BLaER1 treated with 17β-estradiol and CSF1 and Interleukin-3, amounts not matched to agents 10 nM and 100 nM (cell line): ENCODE data around the gene TMOD3.

Experiments used
- H3K27ac ChIP-seq, 11 experiments: shearing (Covaris generic); formaldehyde crosslinking; 2 replicates each; pipeline ENCODE4 v1.8.1; 2022
- H3K27me3 ChIP-seq, 11 experiments: shearing (Covaris generic); formaldehyde crosslinking; 2 replicates each; pipeline ENCODE4 v1.8.1; 2022
- H3K36me3 ChIP-seq, 11 experiments: shearing (Covaris generic); formaldehyde crosslinking; 2 replicates each; pipeline ENCODE4 v1.8.1; 2022
- H3K4me1 ChIP-seq, 10 experiments: shearing (Covaris generic); formaldehyde crosslinking; 2 replicates each; pipeline ENCODE4 v1.8.1; 2022
- H3K4me2 ChIP-seq, 11 experiments: shearing (Covaris generic); formaldehyde crosslinking; 2 replicates each; pipeline ENCODE4 v1.8.1; 2022
- H3K4me3 ChIP-seq, 10 experiments: shearing (Covaris generic); formaldehyde crosslinking; 2 replicates each; pipeline ENCODE4 v1.8.1; 2022
- H3K9ac ChIP-seq, 11 experiments: shearing (Covaris generic); formaldehyde crosslinking; 2 replicates each; pipeline ENCODE4 v1.8.1; 2022
- H3K9me3 ChIP-seq, 11 experiments: shearing (Covaris generic); formaldehyde crosslinking; replicated peaks in 1 of 11; 2 replicates each; pipeline ENCODE4 v1.8.1; 2022
- H4K20me1 ChIP-seq, 11 experiments: shearing (Covaris generic); formaldehyde crosslinking; 2 replicates each; pipeline ENCODE4 v1.8.1; 2022
- Cebpa-rat ChIP-seq, 11 experiments: shearing (Covaris generic); IDR thresholded peaks; 2 replicates each; pipeline ENCODE4 v1.8.1; 2022

Gene TMOD3

DNA sequence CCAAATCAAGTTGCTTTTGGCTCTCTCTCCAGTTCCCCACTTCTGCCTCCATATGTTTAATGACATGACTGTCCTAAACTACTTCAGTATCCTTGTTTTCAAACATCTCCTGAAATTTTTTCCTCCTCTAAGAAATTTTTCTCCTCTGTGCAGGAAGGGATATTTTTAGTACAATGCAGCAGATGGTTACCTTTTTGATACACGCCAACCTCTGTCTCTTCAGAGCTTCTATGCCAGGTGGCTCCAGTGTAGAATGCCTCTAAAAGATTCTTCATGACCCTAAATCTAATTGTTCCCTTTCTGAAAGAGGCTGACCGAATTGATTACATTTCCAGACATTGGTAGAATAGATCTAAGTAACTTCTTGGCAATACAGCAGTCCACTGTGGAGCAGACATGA is 33.7 kb downstream of the TMOD3 start:
- H3K27ac ChIP-seq, result no peak overlapping the region
- H4K20me1 ChIP-seq, result peaks cover 0 to 100% (median 0%) of the 10 kb centered on the region in 11 experiments; a peak in 9 of 22 replicates
- H3K36me3 ChIP-seq, result peaks cover 67 to 94% (median 78%) of the 10 kb centered on the region in 11 experiments
- H3K4me1 ChIP-seq, result peaks cover 0 to 18% (median 14%) of the 10 kb centered on the region in 10 experiments; a peak in 15 of 20 replicates
- no peak for TF ChIP-seq Cebpa-rat (IDR thresholded peaks at IDR 0.05)
- H3K4me2 ChIP-seq, result no peak overlapping the region
- H3K4me3 ChIP-seq, result no peak overlapping the region
- H3K9ac ChIP-seq, result no peak overlapping the region
- peaks cover 0 to 24% (median 18%) of the 10 kb centered on the region in 11 experiments; a peak in 17 of 22 replicates for H3K9me3 ChIP-seq
- H3K27me3 ChIP-seq, result no peaks in the 10 kb centered on the region

- peaks cover 0 to 99% (median 0%) of the 10 kb centered on the region in 11 experiments; a peak in 9 of 22 replicates for H4K20me1 ChIP-seq
- no peak overlapping the region for H3K9ac ChIP-seq
- H3K4me3 ChIP-seq, result no peak overlapping the region
- H3K9me3 ChIP-seq, result peaks cover 0 to 12% (median 8%) of the 10 kb centered on the region in 11 experiments; a peak in 15 of 22 replicates
- H3K27ac ChIP-seq, result no peak overlapping the region
- no peaks in the 10 kb centered on the region for H3K27me3 ChIP-seq
- H3K36me3 ChIP-seq, result peaks cover 71 to 94% (median 85%) of the 10 kb centered on the region in 11 experiments
- H3K4me1 ChIP-seq, result peaks cover 0 to 18% (median 15%) of the 10 kb centered on the region in 10 experiments; a peak in 15 of 20 replicates
- TF ChIP-seq Cebpa-rat (IDR thresholded peaks at IDR 0.05), result no peak
- H3K4me2 ChIP-seq, result no peak overlapping the region
These were observed 35.1 kb downstream of the TMOD3 start for GRCh38 chr15:51864408-51865056.

DNA sequence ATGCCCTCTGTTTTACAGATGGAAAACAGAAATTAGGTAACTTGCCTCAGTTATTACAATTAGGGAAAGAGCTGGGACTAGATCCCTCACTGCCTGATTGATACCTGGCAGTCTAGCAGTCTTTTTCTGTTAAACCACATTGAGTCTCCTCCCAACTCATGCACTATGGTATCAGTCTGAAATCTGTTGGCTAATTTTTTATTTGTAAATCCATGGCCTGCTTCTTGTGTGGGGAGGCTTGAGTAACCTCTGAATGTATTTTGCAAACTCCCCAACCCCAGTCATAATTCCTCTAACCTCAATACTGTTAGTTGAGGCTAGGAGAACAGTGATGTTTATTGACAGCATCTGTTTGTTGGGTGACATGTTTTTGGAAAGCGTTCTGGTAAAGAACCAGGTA is 35.9 kb downstream of the TMOD3 start:
- no peak overlapping the region for H3K27ac ChIP-seq
- no peak overlapping the region for H3K4me3 ChIP-seq
- no peak for TF ChIP-seq Cebpa-rat (IDR thresholded peaks at IDR 0.05)
- no peak overlapping the region for H3K9ac ChIP-seq
- H3K27me3 ChIP-seq, result no peaks in the 10 kb centered on the region
- peaks cover 0 to 18% (median 15%) of the 10 kb centered on the region in 10 experiments; a peak in 15 of 20 replicates for H3K4me1 ChIP-seq
- H3K36me3 ChIP-seq, result peaks cover 72 to 95% (median 85%) of the 10 kb centered on the region in 11 experiments
- peaks cover 0 to 98% (median 0%) of the 10 kb centered on the region in 11 experiments; a peak in 9 of 22 replicates for H4K20me1 ChIP-seq
- no peak overlapping the region for H3K4me2 ChIP-seq
- H3K9me3 ChIP-seq, result peaks cover 0 to 4% (median 2%) of the 10 kb centered on the region in 11 experiments; a peak in 9 of 22 replicates

- H3K9me3 ChIP-seq, result peaks cover 0 to 4% (median 0%) of the 10 kb centered on the region in 11 experiments; a peak in 4 of 22 replicates
- H3K27me3 ChIP-seq, result no peaks in the 10 kb centered on the region
- no peak overlapping the region for H3K4me2 ChIP-seq
- peaks cover 0 to 98% (median 0%) of the 10 kb centered on the region in 11 experiments; a peak in 9 of 22 replicates for H4K20me1 ChIP-seq
- H3K4me3 ChIP-seq, result no peak overlapping the region
- TF ChIP-seq Cebpa-rat (IDR thresholded peaks at IDR 0.05), result no peak
- peaks cover 79 to 98% (median 89%) of the 10 kb centered on the region in 11 experiments for H3K36me3 ChIP-seq
- no peak overlapping the region for H3K9ac ChIP-seq
- peaks cover 0 to 18% (median 9%) of the 10 kb centered on the region in 10 experiments; a peak in 14 of 20 replicates for H3K4me1 ChIP-seq
- H3K27ac ChIP-seq, result no peak overlapping the region
These were observed 36.7 kb downstream of the TMOD3 start for GRCh38 chr15:51866161-51866560.

- H3K4me2 ChIP-seq, result no peak overlapping the region
- peaks cover 0 to 98% (median 0%) of the 10 kb centered on the region in 11 experiments; a peak in 9 of 22 replicates for H4K20me1 ChIP-seq
- peaks cover 0 to 4% (median 0%) of the 10 kb centered on the region in 11 experiments; a peak in 3 of 22 replicates for H3K9me3 ChIP-seq
- no peak overlapping the region for H3K9ac ChIP-seq
- no peaks in the 10 kb centered on the region for H3K27me3 ChIP-seq
- TF ChIP-seq Cebpa-rat (IDR thresholded peaks at IDR 0.05), result no peak
- no peak overlapping the region for H3K27ac ChIP-seq
- peaks cover 85 to 100% (median 92%) of the 10 kb centered on the region in 11 experiments for H3K36me3 ChIP-seq
- no peak overlapping the region for H3K4me3 ChIP-seq
- H3K4me1 ChIP-seq, result peaks cover 0 to 12% (median 4%) of the 10 kb centered on the region in 10 experiments; a peak in 13 of 20 replicates
These were observed 37.3 kb downstream of the TMOD3 start for GRCh38 chr15:51866751-51867150.

GRCh38 chr15:51869060-51869421 is 39.6 kb downstream of the TMOD3 start:
- H3K27me3 ChIP-seq, result no peaks in the 10 kb centered on the region
- H3K9me3 ChIP-seq, result peaks cover 0 to 4% (median 0%) of the 10 kb centered on the region in 11 experiments; a peak in 2 of 22 replicates
- H3K4me1 ChIP-seq, result 0 out of 20 replicates have a peak, but pooled peaks cover 0 to 6% (median 0%) of the 10 kb centered on the region in 10 experiments
- no peak overlapping the region for H3K4me2 ChIP-seq
- H3K4me3 ChIP-seq, result no peak overlapping the region
- TF ChIP-seq Cebpa-rat (IDR thresholded peaks at IDR 0.05), result no peak
- H3K36me3 ChIP-seq, result peaks cover 79 to 100% (median 93%) of the 10 kb centered on the region in 11 experiments
- no peak overlapping the region for H3K9ac ChIP-seq
- peaks cover 0 to 98% (median 0%) of the 10 kb centered on the region in 11 experiments; a peak in 7 of 22 replicates for H4K20me1 ChIP-seq
- no peak overlapping the region for H3K27ac ChIP-seq

GRCh38 chr15:51870774-51871173 is 41.3 kb downstream of the TMOD3 start:
- Histone ChIP-seq H3K36me3 (peaks cover 77 to 100% (median 92%) of the 10 kb centered on the region in 11 experiments), H3K9ac (no peak overlapping the region), H3K4me2 (no peak overlapping the region), H3K27ac (no peak overlapping the region), H3K9me3 (peaks cover 0 to 4% (median 0%) of the 10 kb centered on the region in 11 experiments; a peak in 2 of 22 replicates), H4K20me1 (peaks cover 0 to 98% (median 0%) of the 10 kb centered on the region in 11 experiments; a peak in 7 of 22 replicates), H3K4me1 (0 out of 20 replicates have a peak, but pooled peaks cover 0 to 6% (median 0%) of the 10 kb centered on the region in 10 experiments), H3K4me3 (no peak overlapping the region), H3K27me3 (no peaks in the 10 kb centered on the region)
- TF ChIP-seq Cebpa-rat (IDR thresholded peaks at IDR 0.05), result no peak

DNA sequence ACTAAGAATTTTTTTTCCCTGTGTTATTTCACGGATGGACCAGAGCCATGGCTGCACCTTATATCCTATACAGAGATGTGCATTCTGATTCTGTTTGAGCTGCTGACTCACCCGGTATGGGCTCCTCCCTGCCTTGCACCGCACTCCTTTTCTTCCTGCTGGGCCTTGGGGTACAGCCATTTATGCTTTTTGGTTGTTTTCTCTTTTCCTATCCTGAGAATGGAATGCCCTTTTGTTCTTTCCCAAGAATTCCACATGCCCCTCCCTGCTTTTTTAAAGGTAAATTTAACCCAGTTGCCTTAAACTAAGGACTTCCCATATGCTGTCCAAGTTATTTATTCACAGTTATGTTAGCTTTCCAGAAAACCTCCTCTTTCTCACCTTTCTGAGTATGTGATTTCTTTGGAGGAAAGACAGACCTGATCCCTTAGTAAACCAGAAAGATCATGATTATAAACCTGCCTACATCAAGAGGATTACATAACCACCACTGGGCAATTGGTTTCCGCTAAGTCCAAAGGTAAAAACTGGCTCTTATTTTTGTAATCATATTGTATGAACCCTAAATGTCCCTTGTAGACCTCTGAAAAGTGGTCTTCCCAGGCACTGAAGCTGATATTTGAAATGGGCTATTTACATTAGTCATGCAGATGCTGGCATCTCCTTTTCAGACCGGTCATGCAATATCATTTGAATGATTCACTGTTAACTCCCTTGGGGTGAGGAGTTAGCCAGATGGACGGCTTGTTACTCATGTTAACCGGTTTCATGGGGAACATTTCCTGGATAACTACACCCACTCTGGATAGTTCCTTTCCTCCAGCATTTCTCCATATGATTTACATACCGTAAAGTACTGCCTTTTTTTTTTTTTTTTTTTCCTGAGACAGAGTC is 45.5 kb downstream of the TMOD3 start:
- Histone ChIP-seq H3K9me3 (peaks cover 0 to 3% (median 0%) of the 10 kb centered on the region in 11 experiments; a peak in 2 of 22 replicates), H3K4me3 (no peak overlapping the region), H4K20me1 (peaks cover 0 to 98% (median 0%) of the 10 kb centered on the region in 11 experiments; a peak in 5 of 22 replicates), H3K27ac (no peak overlapping the region), H3K4me2 (no peak overlapping the region), H3K36me3 (peaks cover 58 to 100% (median 71%) of the 10 kb centered on the region in 11 experiments), H3K4me1 (no peaks in the 10 kb centered on the region), H3K9ac (no peak overlapping the region), H3K27me3 (no peaks in the 10 kb centered on the region)
- TF ChIP-seq Cebpa-rat (IDR thresholded peaks at IDR 0.05), result no peak
